Osteoblast (primary cell): ENCODE results near the gene MINDY3. TPM values are rescaled to one million over a fixed set of nuclear protein-coding genes. Genes with fewer than 3 reads are reported as not detected.

Experiments used
- DNase-seq: peaks from one replicate; pipeline ENCODE4 v3.0.0; 2011; ENCODE audit warnings: low spot score, mixed read lengths; ENCODE audit not compliant: insufficient read length; ENCODE audit errors: missing footprints
- H2AFZ ChIP-seq: 2 replicates; pipeline ENCODE4 v1.6.0; 2011; ENCODE audit warnings: mild to moderate bottlenecking, low read length
- H3K27ac ChIP-seq: 2 replicates; pipeline ENCODE4 v1.5.1; 2011; ENCODE audit warnings: mild to moderate bottlenecking, low read depth, low read length, moderate library complexity
- H3K27me3 ChIP-seq: 2 replicates; pipeline ENCODE4 v1.6.0; 2012; ENCODE audit warnings: mild to moderate bottlenecking, control low read depth, inconsistent platforms, low read length, moderate library complexity; ENCODE audit not compliant: insufficient read depth
- H3K36me3 ChIP-seq: 2 replicates; pipeline ENCODE4 v1.5.1; 2011; ENCODE audit warnings: mild to moderate bottlenecking, low read length, control low read depth, moderate library complexity; ENCODE audit not compliant: insufficient read depth
- H3K4me1 ChIP-seq: 2 replicates; pipeline ENCODE4 v1.5.1; 2011; ENCODE audit warnings: mild to moderate bottlenecking, low read length, control low read depth, moderate library complexity; ENCODE audit not compliant: insufficient read depth
- H3K4me2 ChIP-seq: 2 replicates; pipeline ENCODE4 v1.6.0; 2011; ENCODE audit warnings: mild to moderate bottlenecking, low read length; ENCODE audit not compliant: insufficient read depth
- H3K4me3 ChIP-seq: fragments of 200-600 bp; sonication (generic); 3 replicates; pipeline ENCODE4 v1.5.1; 2012; ENCODE audit warnings: mild to moderate bottlenecking, low read length, inconsistent platforms; ENCODE audit not compliant: insufficient read depth
- H3K79me2 ChIP-seq: 2 replicates; pipeline ENCODE4 v1.6.0; 2012; ENCODE audit warnings: mild to moderate bottlenecking, low read length, control low read depth, inconsistent platforms; ENCODE audit not compliant: insufficient read depth
- H3K9me3 ChIP-seq: 2 replicates; pipeline ENCODE4 v1.5.1; 2011; ENCODE audit warnings: low read depth, low read length, control low read depth
- H4K20me1 ChIP-seq: 2 replicates; pipeline ENCODE4 v1.6.0; 2012; ENCODE audit warnings: mild to moderate bottlenecking, low read length, control low read depth; ENCODE audit not compliant: insufficient read depth
- CTCF ChIP-seq: IDR thresholded peaks from 2 replicates; pipeline ENCODE4 v1.5.1; 2011; ENCODE audit warnings: mild to moderate bottlenecking, low read depth, low read length, moderate library complexity; ENCODE audit errors: extremely low read depth
- total RNA-seq: library from RNA; depleted of rRNA; stranded (reverse); fragments of >200 nt; gene quantifications from 2 replicates; pipeline ENCODE4 v1.2.3, GENCODE V29; 2012

The MINDY3 gene
- total RNA-seq, 1 donor: 36.6 TPM

- H3K27ac ChIP-seq: no peak overlapping the region
- H4K20me1 ChIP-seq: no peaks in the 10 kb centered on the region
- H3K4me1 ChIP-seq: no peaks in the 10 kb centered on the region
- H3K36me3 ChIP-seq: peaks cover 2% of the 10 kb centered on the region
- no peak overlapping the region for H3K4me3 ChIP-seq
- no peak for TF ChIP-seq CTCF
- no peaks in the 10 kb centered on the region for H3K79me2 ChIP-seq
- no peaks in the 10 kb centered on the region for H3K9me3 ChIP-seq
- H3K4me2 ChIP-seq: no peak overlapping the region
- DNase-seq: no peak
- no peaks in the 10 kb centered on the region for H3K27me3 ChIP-seq
- no peak overlapping the region for H2AFZ ChIP-seq
Observed at GRCh38 chr10:15821046-15821683, 39.1 kb downstream of the MINDY3 start.

GRCh38 chr10:15817409-15818046 is 42.8 kb downstream of the MINDY3 start:
- no peaks in the 10 kb centered on the region for H3K9me3 ChIP-seq
- no peaks in the 10 kb centered on the region for H3K27me3 ChIP-seq
- peaks cover 6% of the 10 kb centered on the region for H3K36me3 ChIP-seq
- H3K4me1 ChIP-seq: no peaks in the 10 kb centered on the region
- no peak for TF ChIP-seq CTCF
- no peaks in the 10 kb centered on the region for H3K79me2 ChIP-seq
- no peaks in the 10 kb centered on the region for H4K20me1 ChIP-seq
- no peak overlapping the region for H2AFZ ChIP-seq
- H3K4me2 ChIP-seq: no peak overlapping the region
- DNase-seq: no peak
- no peak overlapping the region for H3K4me3 ChIP-seq
- no peak overlapping the region for H3K27ac ChIP-seq

- peaks cover 6% of the 10 kb centered on the region for H3K36me3 ChIP-seq
- no peak overlapping the region for H3K4me3 ChIP-seq
- H2AFZ ChIP-seq: no peak overlapping the region
- no peak overlapping the region for H3K4me2 ChIP-seq
- H3K9me3 ChIP-seq: no peaks in the 10 kb centered on the region
- H3K27me3 ChIP-seq: no peaks in the 10 kb centered on the region
- H4K20me1 ChIP-seq: no peaks in the 10 kb centered on the region
- TF ChIP-seq CTCF: no peak
- H3K4me1 ChIP-seq: no peaks in the 10 kb centered on the region
- no peak overlapping the region for H3K27ac ChIP-seq
- no peak for DNase-seq
- H3K79me2 ChIP-seq: no peaks in the 10 kb centered on the region
Observed at GRCh38 chr10:15815242-15815885, 44.9 kb downstream of the MINDY3 start.

GRCh38 chr10:15814565-15814964 is 45.7 kb downstream of the MINDY3 start:
- Histone ChIP-seq H3K27ac (no peak overlapping the region), H2AFZ (no peak overlapping the region), H3K4me3 (no peak overlapping the region), H4K20me1 (no peaks in the 10 kb centered on the region), H3K79me2 (no peaks in the 10 kb centered on the region), H3K36me3 (peaks cover 6% of the 10 kb centered on the region), H3K4me1 (no peaks in the 10 kb centered on the region), H3K9me3 (no peaks in the 10 kb centered on the region), H3K4me2 (no peak overlapping the region), H3K27me3 (no peaks in the 10 kb centered on the region)
- no peak for DNase-seq
- TF ChIP-seq CTCF: no peak
